Measurements from ENCODE around the gene AP2S1.

AP2S1 gene

GRCh38 chr19:46882034-46882433, 31.4 kb upstream of the AP2S1 start:
- no peak for TF ChIP-seq CREB1 (IDR thresholded peaks at IDR 0.05; ENCODE audit: low read depth)
- TF ChIP-seq FOXM1 (IDR thresholded peaks at IDR 0.05; ENCODE audit: borderline replicate concordance, low read depth): no peak
- no peak for TF ChIP-seq TEAD4 (IDR thresholded peaks at IDR 0.05)
- TF ChIP-seq CEBPB (IDR thresholded peaks at IDR 0.05): no peak

GRCh38 chr19:46881092-46881491, 30.4 kb upstream of the AP2S1 start:
- TF ChIP-seq FOXM1 (IDR thresholded peaks at IDR 0.05; ENCODE audit: borderline replicate concordance, low read depth) (no peak), TAF1 (IDR thresholded peaks at IDR 0.05; ENCODE audit: low read depth) (no peak), RAD21 (IDR thresholded peaks at IDR 0.05; ENCODE audit: low read depth) (no peak), YY1 (IDR thresholded peaks at IDR 0.05; ENCODE audit: low read depth) (no peak), NFIC (IDR thresholded peaks at IDR 0.05) (no peak), TEAD4 (IDR thresholded peaks at IDR 0.05) (no peak), REST (IDR thresholded peaks at IDR 0.05; ENCODE audit: low read depth) (no peak), EP300 (IDR thresholded peaks at IDR 0.05; ENCODE audit: borderline replicate concordance) (no peak), CREB1 (IDR thresholded peaks at IDR 0.05; ENCODE audit: low read depth) (no peak), CEBPB (IDR thresholded peaks at IDR 0.05) (no peak), EGR1 (IDR thresholded peaks at IDR 0.05) (no peak), ZBTB7A (IDR thresholded peaks at IDR 0.05; ENCODE audit: low read depth) (no peak), TCF12 (IDR thresholded peaks at IDR 0.05; ENCODE audit: low read depth) (no peak)
- TF ChIP-seq, protein P1, sequence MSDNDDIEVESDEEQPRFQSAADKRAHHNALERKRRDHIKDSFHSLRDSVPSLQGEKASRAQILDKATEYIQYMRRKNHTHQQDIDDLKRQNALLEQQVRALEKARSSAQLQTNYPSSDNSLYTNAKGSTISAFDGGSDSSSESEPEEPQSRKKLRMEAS (IDR thresholded peaks at IDR 0.05): no peak
- TF ChIP-seq, protein P2, sequence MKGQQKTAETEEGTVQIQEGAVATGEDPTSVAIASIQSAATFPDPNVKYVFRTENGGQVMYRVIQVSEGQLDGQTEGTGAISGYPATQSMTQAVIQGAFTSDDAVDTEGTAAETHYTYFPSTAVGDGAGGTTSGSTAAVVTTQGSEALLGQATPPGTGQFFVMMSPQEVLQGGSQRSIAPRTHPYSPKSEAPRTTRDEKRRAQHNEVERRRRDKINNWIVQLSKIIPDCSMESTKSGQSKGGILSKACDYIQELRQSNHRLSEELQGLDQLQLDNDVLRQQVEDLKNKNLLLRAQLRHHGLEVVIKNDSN (IDR thresholded peaks at IDR 0.05): no peak

GRCh38 chr19:46880431-46880830, 29.8 kb upstream of the AP2S1 start:
- TF ChIP-seq CEBPB (IDR thresholded peaks at IDR 0.05) (no peak), TEAD4 (IDR thresholded peaks at IDR 0.05) (no peak), RAD21 (IDR thresholded peaks at IDR 0.05; ENCODE audit: low read depth) (no peak), FOXM1 (IDR thresholded peaks at IDR 0.05; ENCODE audit: borderline replicate concordance, low read depth) (no peak)

- TF ChIP-seq, protein P1 (IDR thresholded peaks at IDR 0.05): no peak
- no peak for TF ChIP-seq CREB1 (IDR thresholded peaks at IDR 0.05; ENCODE audit: low read depth)
- TF ChIP-seq TEAD4 (IDR thresholded peaks at IDR 0.05): no peak
- TF ChIP-seq, protein P2 (IDR thresholded peaks at IDR 0.05): no peak
- TF ChIP-seq EGR1 (IDR thresholded peaks at IDR 0.05): no peak
- no peak for TF ChIP-seq TAF1 (IDR thresholded peaks at IDR 0.05; ENCODE audit: low read depth)
- TF ChIP-seq RAD21 (IDR thresholded peaks at IDR 0.05; ENCODE audit: low read depth): no peak
- TF ChIP-seq FOXM1 (IDR thresholded peaks at IDR 0.05; ENCODE audit: borderline replicate concordance, low read depth): no peak
These were observed 28.1 kb upstream of the AP2S1 start for GRCh38 chr19:46878613-46879375.

- TF ChIP-seq CEBPB (IDR thresholded peaks at IDR 0.05) (no peak), NFIC (IDR thresholded peaks at IDR 0.05) (no peak)
These were observed 25.0 kb upstream of the AP2S1 start for GRCh38 chr19:46875657-46876056.

DNA sequence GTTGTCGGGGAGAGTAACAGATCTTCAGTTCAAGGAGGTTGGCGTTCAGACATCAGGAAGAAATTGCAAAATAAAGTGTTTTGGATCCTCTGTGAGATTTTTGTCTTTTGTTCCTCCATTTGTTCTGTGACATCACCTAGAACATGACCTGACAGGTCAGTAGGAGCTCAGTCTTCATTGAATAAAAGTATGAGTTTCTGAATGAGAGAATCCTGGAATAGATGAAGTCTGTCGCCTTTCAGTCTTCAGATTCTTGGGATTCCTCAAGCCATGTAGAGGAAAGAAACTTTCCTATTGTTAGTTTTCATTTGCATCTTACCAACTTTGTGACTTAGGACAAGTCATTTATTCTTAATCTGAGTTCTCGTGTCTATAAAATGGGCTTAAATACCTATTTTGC, 24.6 kb upstream of the AP2S1 start:
- TF ChIP-seq RAD21 (IDR thresholded peaks at IDR 0.05; ENCODE audit: low read depth): no peak
- TF ChIP-seq TAF1 (IDR thresholded peaks at IDR 0.05; ENCODE audit: low read depth): no peak
- no peak for TF ChIP-seq FOXM1 (IDR thresholded peaks at IDR 0.05; ENCODE audit: borderline replicate concordance, low read depth)
- no peak for TF ChIP-seq ZBTB7A (IDR thresholded peaks at IDR 0.05; ENCODE audit: low read depth)
- no peak for TF ChIP-seq EP300 (IDR thresholded peaks at IDR 0.05; ENCODE audit: borderline replicate concordance)
- no peak for TF ChIP-seq YY1 (IDR thresholded peaks at IDR 0.05; ENCODE audit: low read depth)
- TF ChIP-seq TEAD4 (IDR thresholded peaks at IDR 0.05): no peak
- TF ChIP-seq CEBPB (IDR thresholded peaks at IDR 0.05): no peak

GRCh38 chr19:46872967-46873366, 22.3 kb upstream of the AP2S1 start:
- TF ChIP-seq EP300 (IDR thresholded peaks at IDR 0.05; ENCODE audit: borderline replicate concordance) (no peak), REST (IDR thresholded peaks at IDR 0.05; ENCODE audit: low read depth) (no peak), YY1 (IDR thresholded peaks at IDR 0.05; ENCODE audit: low read depth) (no peak), CEBPB (IDR thresholded peaks at IDR 0.05) (no peak), TAF1 (IDR thresholded peaks at IDR 0.05; ENCODE audit: low read depth) (no peak), CREB1 (IDR thresholded peaks at IDR 0.05; ENCODE audit: low read depth) (no peak), ZBTB7A (IDR thresholded peaks at IDR 0.05; ENCODE audit: low read depth) (no peak), FOXM1 (IDR thresholded peaks at IDR 0.05; ENCODE audit: borderline replicate concordance, low read depth) (no peak), RAD21 (IDR thresholded peaks at IDR 0.05; ENCODE audit: low read depth) (no peak), TCF12 (IDR thresholded peaks at IDR 0.05; ENCODE audit: low read depth) (no peak), NFIC (IDR thresholded peaks at IDR 0.05) (no peak), TEAD4 (IDR thresholded peaks at IDR 0.05) (no peak), EGR1 (IDR thresholded peaks at IDR 0.05) (no peak)
- TF ChIP-seq, protein P2 (IDR thresholded peaks at IDR 0.05): no peak
- TF ChIP-seq, protein P1 (IDR thresholded peaks at IDR 0.05): no peak
